HG03139 (cell line): ENCODE measurements around the gene NFATC2.

ENCODE experiments used
- ATAC-seq: cut with Tn5 transposase; IDR thresholded peaks from one replicate; pipeline ENCODE4 v1.9.1; 2021; ENCODE audit not compliant: unreplicated experiment

NFATC2 gene

GRCh38 chr20:51342510-51343236 lies 199.8 kb downstream of the NFATC2 start:
- no peak for ATAC-seq

GRCh38 chr20:51341581-51341980 lies 200.9 kb downstream of the NFATC2 start:
- no peak for ATAC-seq

GRCh38 chr20:51340451-51340840 lies 202.1 kb downstream of the NFATC2 start:
- ATAC-seq: no peak

GRCh38 chr20:51339721-51340450 lies 202.6 kb downstream of the NFATC2 start:
- no peak for ATAC-seq

- no peak for ATAC-seq
Observed at GRCh38 chr20:51338692-51339440, 203.7 kb downstream of the NFATC2 start.

- ATAC-seq: no peak
Observed at GRCh38 chr20:51337126-51337805, 205.3 kb downstream of the NFATC2 start.
